T follicular helper cell (primary cell): ENCODE results near the gene NDUFB11.

Source experiments
- DNase-seq: peaks from one replicate; pipeline ENCODE4 v3.0.0-alpha.2; 2020; ENCODE audit warnings: low read depth

The NDUFB11 gene

DNA sequence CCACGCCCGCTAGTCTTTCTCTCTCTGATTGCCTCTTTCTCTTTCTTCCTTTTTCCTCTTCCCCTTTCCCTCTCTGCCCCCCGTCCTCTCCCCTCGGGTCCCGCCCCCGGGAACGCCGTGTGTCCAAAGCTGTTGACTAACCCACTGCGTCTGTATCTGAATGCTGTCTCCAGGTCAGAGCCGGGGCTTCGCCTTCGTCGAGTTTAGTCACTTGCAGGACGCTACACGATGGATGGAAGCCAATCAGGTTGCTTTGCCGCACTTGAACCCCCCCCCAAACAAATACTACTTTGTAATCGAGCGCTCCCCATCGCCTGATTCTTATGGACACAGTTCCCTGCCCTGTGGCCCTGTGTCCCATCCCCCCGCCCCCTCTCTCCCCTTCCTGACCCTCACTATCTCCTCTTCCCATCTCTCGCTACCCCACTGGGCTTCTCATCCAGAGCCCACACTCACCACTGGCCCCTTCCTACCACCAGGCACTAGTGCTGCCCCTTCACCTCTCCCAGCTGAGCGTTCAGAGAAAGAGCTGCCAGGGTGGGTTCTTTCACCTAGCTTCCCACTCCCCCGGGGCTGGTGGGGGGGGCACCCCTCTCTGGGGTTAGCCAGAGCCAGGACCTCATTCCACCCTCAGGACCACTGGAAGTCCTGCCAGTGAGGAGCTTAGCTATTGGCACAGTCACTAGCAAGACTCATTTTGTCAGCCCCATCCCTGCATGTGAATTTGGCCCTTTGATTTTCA lies 30.5 kb upstream of the NDUFB11 start:
- no peak for DNase-seq

DNA sequence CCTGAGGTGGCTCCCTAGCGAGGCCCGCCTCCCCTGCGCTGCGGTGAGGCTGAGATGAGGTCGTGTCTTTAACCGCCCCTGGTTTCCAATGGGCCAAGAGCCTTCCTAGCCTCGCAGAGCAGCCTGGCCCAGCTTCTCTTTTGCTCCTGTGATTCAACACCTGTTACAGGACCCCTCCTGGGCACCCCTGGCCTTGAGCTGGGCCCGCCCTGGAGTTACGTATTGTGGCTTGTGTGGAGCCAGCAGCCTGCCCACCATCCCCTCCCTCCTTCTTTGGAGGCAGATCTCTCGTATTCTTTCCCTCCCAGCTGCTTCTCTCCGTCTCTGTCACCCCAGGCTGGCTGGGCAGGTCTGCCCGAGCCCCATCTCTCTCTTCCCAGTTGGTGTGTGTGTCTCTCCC lies 29.9 kb upstream of the NDUFB11 start:
- no peak for DNase-seq

DNA sequence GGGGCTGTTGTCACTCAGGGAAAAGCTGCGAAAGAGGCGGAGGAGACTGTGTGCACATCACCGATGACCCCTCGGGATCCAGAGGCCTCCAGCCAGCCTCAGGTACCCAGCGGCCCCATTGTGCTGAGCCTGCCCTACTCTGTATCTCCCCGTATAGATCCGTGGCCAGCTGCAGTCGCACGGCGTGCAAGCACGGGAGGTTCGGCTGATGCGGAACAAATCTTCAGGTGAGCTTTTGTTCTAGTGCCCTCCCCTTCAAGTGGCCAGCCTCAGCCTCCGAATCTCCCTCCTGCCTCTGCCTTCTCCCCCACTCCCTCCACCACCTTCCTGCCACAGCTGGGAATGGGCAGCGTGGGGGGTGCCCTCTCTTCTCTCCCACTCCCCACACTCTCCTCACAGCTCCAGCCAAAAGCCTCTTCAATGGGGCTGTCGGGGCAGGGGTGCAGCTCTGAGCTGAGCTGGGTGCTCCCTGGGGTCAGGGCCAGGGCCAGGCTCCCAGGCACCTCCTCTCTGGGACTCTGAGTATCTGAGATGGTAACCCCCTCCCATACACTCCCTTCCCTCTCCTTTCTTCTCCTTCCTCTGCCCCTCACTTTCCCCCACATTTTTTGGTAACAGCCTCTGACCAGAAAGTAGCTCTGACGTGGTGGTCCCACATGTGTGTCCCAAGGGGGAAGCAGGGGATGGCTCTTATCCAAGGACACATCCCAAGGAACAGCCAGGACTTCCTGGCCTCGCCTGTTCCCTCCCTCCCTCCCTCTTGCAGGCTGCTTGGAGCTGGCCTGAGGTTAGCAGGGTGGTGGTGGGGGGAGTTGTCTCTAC lies 28.7 kb upstream of the NDUFB11 start:
- no peak for DNase-seq

DNA sequence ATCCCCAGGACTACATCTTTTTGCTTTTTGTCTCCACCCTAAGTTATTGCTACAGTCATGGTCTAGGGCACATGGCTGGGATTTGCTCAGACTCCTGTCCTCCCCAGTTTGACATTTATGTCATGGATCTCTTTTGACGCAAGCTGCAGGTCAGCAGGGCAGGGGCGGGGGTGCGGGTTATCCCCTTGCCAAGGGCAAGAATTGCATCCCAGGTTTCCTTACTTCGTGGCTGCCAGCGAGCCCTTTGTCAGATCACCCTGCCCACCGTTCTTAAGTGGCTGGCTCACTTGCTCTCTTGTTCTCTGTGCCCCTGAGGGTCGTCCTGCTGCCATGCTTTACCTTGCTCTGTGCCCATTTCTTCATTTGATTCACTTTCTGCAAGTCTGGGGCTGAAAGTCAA lies 28.0 kb upstream of the NDUFB11 start:
- DNase-seq, result no peak

GRCh38 chrX:47171996-47172395 lies 27.5 kb upstream of the NDUFB11 start:
- no peak for DNase-seq

DNA sequence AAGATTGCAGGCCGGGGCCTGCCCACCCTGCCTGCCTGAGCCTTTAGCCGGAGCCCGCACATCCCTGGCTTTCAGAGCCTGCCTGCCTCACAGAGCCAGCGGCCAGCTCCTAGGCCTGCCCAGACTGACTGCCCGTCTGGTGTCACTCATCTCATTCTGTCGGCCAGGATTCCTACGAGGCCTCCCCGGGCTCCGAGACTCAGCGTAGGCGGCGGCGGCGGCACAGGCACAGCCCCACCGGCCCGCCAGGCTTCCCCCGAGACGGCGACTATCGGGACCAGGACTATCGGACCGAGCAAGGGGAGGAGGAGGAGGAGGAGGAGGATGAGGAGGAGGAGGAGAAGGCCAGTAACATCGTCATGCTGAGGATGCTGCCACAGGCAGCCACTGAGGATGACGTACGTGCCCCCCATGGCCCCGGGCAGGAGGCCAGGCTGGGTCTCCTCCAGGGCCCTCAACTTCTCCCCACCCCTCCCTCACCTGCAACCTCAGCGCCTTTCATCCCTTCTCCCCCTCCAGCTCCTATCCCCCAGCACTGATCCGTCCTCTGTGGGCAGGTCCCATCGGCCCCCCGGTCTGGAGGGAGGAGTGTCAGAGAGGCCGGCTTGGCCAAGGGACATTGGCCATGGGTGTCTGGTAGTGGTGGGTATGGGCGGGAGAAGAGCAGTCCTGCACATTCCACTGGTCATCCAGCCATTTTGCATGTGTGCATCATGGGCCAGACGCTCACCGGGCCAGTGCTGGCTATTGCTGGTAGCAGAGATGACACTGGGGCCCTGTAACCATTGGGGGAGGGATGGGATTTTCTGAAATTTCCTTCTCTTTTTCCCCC lies 26.6 kb upstream of the NDUFB11 start:
- no peak for DNase-seq

DNA sequence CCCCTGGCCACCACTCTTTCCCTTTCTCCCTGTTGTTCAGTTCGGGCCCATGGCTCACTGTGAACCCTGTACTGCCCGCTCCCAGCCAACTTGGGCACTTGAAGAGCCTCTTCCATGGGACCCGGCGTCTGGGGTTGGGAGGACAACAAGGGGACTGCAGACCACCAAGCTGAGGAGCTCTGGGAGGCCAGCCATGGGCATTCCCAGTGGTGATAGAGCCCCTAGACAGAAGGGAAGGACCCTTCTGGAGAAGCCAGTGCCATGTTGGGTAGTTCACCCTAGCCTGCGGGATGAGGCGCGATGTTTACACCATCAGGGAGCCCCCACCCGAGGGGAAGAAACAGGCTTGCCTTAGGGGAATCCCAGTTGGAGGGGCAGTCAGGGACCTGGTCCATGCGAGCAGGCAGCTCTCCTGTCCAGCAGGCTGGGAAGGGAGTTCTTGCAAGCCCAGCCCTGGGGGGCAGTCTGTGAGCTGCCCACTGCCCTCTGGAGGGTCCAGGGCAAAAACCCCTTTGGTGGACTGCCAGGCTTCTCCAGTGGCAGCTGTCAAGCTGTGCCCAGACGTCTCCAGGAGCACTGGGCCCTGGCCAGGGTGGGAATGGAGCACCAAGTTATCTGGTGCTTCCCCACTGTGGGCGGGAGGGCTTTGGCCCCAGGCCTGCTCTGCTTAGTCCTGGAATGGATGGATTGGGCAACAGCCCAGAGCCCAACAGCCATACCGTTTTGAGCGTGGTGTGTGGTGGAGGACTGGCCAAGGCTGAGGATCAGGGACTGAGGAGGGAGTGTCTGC lies 25.4 kb upstream of the NDUFB11 start:
- DNase-seq, result no peak

DNA sequence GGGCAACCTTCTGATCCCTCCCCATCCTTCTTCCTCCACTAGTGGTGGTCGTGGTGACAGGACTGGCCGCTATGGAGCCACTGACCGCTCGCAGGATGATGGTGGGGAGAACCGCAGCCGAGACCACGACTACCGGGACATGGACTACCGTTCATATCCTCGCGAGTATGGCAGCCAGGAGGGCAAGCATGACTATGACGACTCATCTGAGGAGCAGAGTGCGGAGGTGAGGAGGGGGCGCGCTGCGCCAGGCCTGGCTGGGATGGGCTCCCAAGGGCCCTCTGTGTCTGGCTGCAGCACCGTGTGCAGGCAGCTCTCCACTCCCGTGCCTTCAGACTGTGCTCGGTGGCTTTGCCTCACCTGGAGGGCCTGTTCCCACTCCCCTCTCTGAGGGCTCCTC lies 24.8 kb upstream of the NDUFB11 start:
- no peak for DNase-seq

- DNase-seq, result no peak
Measured at GRCh38 chrX:47168495-47169073, 24.1 kb upstream of the NDUFB11 start.

- no peak for DNase-seq
Measured at GRCh38 chrX:47166126-47166525, 21.6 kb upstream of the NDUFB11 start.

DNA sequence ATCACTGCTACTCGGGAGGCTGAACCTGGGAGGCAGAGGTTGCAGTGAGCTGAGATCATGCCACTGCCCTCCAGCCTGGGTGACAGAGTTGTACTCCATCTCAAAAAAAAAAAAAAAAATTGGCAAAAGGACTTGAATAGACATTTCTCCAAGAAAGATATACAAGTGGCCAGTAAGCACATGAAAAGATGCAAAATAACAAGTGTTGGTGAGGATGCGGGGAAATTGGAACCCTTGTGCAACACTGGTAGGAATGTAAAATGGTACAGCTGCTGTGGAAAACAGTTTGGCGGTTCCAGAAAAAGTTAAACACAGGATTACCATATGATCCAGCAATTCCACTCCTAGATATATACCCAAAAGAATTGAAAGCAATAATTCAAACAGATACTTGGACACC lies 19.9 kb upstream of the NDUFB11 start:
- no peak for DNase-seq

GRCh38 chrX:47162927-47163583 lies 18.6 kb upstream of the NDUFB11 start:
- no peak for DNase-seq

DNA sequence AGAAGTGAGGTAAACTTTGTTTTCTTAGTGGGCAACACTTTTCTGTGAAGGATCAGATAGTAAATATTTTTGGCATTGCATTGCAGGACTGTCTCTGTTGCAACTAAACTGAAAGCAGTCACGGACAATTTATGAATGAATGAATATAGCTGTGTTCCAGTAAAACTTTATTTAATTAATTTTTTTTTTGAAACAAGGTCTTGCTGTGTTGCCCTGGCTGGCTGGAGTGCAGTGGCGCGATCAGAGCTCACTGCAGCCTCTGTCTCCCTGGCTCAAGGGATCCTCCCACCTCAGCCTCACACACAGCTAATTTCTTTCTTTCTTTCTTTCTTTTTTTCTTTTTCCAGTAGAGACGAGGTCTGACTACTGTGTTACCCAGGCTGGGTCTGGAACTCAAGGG lies 16.3 kb upstream of the NDUFB11 start:
- no peak for DNase-seq

DNA sequence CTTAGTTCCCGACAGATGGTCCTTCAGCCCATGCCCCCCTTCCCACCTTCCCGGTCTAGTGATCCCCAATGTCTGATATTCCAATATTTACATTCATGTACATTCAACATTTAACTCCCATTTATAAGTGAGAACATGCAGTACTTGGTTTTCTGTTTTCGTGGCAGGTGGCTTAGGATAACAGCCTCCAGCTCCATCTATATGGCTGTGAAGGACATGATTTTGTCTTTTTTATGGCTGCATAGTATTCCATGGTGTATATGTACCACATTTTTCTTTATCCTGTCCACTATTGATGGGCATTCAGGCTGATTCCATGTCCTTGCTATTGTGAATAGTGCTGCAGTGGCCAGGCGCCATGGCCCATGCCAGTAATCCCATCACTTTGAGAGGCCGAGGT lies 14.3 kb upstream of the NDUFB11 start:
- DNase-seq, result no peak

- DNase-seq, result no peak
Measured at GRCh38 chrX:47158131-47158530, 13.6 kb upstream of the NDUFB11 start.

GRCh38 chrX:47156611-47157520 lies 12.4 kb upstream of the NDUFB11 start:
- DNase-seq, result no peak

DNA sequence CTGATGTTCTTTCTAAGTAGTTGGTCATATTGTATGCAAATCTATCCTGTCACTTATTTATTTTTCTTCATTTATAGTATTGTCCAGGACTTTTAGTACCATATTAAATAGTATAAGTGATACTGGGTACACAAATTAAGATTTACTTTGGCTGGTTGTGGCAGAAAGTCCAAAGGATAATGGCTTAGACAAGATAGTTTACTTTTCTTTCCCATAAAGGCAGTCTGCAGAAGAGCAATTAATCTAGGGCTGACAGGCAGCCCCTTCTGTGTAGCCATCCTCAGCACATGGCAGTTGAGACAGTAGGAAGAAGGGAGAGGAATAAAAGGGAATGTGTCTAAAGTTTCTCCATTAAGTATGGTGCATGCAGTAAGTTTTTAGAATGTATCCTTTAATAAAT lies 6.9 kb upstream of the NDUFB11 start:
- no peak for DNase-seq

DNA sequence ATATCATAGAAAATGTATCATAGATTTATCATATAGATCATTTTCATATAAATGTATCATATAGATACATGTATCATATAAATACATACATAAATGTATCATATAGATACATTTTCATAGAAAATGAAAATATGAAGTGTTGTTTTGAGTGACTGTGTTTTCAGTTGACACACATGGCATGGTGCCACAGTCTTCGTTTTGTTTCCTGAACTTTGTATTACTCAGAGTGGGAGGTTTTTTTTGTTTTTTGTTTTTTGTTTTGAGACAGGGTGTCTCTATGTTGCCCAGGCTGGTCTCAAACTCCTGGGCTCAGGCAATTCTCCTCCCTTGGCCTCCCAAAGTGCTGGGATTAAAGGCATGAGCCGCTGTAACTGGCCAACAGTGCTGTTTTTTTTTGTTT lies 4.4 kb upstream of the NDUFB11 start:
- DNase-seq, result no peak

DNA sequence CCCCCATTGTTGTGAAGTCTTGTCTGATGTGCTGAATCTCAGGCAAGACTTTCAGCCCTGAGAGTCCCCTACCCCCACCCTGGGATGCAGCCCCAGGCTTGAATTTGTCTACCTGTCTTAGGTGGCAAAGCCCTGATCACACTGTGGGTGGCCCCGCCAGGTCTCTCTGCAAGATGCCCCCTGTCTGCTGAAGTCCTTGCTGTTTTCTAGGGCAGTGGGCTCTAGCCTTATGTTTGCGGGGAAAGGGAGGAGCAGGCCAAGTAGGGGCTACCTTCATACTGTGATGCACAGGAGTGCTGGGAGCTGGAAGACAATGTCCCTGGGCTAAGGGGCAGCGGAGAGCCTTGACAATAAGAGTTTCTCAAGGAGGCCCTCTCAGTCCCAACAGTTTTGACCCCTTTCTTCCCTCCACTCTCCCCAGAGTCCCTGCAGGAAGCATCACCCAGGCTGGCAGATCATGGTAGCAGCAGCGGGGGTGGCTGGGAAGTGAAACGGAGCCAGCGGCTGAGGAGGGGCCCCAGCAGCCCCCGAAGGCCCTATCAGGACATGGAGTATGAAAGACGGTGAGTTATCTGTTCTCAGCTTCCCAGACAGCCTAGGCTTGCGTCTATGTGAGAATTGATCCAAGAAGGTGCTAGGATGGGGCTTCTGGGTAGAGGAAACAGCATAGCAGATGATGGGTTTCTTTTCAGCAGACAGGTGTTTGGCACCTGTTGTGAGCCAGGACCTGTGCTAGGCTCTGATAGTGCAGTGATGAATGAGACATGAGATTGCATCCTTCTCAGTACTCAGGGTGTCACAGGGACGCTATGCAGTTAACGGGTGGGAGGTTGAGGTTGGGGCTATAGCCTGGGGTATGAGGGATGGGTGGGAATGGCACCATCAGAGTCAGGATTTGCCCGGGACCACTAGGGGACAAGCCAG lies 2.7 kb upstream of the NDUFB11 start:
- no peak for DNase-seq
